Activated T-cell treated with anti-CD3 and anti-CD28 coated beads for 48 hours (primary cell): ENCODE measurements around the gene MAJIN.

Experiments used
- DNase-seq: peaks from one replicate; pipeline ENCODE4 v3.0.0-alpha.2; 2020; ENCODE audit warnings: low read depth

Gene MAJIN

GRCh38 chr11:64892411-64892831 is 79.5 kb downstream of the MAJIN start:
- DNase-seq: no peak

- no peak for DNase-seq
Measured at GRCh38 chr11:64891880-64892279, 80.0 kb downstream of the MAJIN start.

- DNase-seq: no peak
Measured at GRCh38 chr11:64891215-64891848, 80.6 kb downstream of the MAJIN start.

- no peak for DNase-seq
Measured at GRCh38 chr11:64890522-64890939, 81.4 kb downstream of the MAJIN start.

GRCh38 chr11:64888729-64889511 is 83.0 kb downstream of the MAJIN start:
- DNase-seq: no peak

GRCh38 chr11:64888406-64888728 is 83.5 kb downstream of the MAJIN start:
- no peak for DNase-seq
